ENCODE data around the gene PNPLA2.
A peak's percentile ranks its signal among the peaks of the same experiment; 100 is the strongest.

The PNPLA2 gene

GRCh38 chr11:819943-820649 lies 1.4 kb downstream of the PNPLA2 start:
- DNase-seq = peak; percentile 97

- no peak for DNase-seq
Measured at GRCh38 chr11:820655-821511, 2.2 kb downstream of the PNPLA2 start.

- no peak for DNase-seq
Measured at GRCh38 chr11:821512-822371, 3.0 kb downstream of the PNPLA2 start.

DNA sequence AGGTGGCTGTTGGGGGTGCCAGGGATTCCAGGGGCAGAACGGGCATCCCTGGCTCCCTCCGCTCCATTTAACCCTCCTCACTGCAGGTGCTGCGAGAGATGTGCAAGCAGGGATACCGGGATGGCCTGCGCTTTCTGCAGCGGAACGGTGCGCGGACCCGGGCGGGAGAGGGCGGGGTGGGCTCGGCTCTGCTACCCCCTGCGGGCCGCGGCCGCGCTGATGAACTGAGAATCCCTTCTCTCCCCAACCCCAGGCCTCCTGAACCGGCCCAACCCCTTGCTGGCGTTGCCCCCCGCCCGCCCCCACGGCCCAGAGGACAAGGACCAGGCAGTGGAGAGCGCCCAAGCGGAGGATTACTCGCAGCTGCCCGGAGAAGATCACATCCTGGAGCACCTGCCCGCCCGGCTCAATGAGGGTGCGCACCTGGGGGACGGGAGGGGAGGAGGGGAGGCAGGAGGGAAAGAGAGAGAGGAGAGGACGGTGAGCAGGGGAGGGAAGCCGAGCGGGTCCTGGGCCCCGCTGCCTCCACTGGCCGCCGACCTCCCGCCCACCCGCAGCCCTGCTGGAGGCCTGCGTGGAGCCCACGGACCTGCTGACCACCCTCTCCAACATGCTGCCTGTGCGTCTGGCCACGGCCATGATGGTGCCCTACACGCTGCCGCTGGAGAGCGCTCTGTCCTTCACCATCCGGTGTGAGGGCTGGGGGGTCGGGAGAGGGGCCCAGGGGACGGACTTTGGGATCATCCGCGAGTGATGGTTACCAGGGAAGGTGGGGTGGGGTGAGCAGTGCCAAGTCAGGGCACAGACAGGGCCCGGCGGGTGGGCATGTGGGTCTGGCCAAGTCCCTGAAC lies 5.0 kb downstream of the PNPLA2 start:
- DNase-seq = no peak

DNA sequence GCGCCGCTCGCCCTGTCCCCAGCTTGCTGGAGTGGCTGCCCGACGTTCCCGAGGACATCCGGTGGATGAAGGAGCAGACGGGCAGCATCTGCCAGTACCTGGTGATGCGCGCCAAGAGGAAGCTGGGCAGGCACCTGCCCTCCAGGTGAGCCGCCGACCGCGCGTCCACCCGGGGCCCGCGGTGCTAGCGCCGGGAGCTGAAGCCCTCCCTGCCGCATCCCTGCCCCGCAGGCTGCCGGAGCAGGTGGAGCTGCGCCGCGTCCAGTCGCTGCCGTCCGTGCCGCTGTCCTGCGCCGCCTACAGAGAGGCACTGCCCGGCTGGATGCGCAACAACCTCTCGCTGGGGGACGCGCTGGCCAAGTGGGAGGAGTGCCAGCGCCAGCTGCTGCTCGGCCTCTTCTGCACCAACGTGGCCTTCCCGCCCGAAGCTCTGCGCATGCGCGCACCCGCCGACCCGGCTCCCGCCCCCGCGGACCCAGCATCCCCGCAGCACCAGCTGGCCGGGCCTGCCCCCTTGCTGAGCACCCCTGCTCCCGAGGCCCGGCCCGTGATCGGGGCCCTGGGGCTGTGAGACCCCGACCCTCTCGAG lies 5.7 kb downstream of the PNPLA2 start:
- no peak for DNase-seq

- DNase-seq = no peak
Measured at GRCh38 chr11:824942-825341, 6.2 kb downstream of the PNPLA2 start.

DNA sequence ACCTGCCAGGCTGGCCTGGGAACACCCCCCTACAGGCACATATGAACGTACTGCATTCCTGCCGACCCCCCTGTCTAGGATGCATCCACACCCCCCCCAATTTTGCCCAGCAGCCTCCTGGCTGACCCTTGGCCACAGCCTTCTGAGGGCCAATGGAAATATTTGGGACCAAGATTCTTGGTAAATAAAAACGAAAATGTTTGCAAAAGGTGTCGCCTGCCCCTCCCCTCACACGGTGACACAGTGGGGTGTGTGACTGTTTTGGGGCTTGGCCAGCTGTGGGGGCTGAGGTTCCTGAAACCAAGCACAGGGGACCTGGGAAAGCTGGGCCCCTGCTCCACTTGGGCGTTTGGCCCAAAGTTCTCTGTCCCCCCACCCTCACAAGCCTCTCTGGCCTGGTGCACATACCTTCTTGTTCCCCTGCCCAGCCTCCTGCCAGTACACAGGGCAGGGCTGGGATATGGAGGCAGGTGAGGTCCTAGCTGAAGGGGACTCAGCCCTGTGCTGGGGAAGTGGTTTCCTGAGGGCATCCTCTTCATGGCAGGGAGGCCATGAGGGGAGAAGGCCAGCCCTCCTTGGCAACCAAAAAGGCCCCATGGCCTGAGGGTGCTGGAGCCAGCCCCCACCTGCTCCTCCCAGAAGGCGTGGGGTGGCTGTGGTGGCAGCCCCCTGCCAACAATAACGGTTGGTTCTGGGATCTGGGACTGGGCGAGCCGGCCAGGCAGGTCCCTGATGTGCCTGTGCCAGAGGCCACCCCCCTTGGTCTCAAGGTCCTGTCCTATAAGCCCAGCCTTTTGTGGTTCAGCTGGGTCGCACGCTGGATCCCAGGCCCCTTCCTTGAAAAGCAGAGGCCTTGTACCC lies 6.9 kb downstream of the PNPLA2 start:
- DNase-seq = no peak

DNA sequence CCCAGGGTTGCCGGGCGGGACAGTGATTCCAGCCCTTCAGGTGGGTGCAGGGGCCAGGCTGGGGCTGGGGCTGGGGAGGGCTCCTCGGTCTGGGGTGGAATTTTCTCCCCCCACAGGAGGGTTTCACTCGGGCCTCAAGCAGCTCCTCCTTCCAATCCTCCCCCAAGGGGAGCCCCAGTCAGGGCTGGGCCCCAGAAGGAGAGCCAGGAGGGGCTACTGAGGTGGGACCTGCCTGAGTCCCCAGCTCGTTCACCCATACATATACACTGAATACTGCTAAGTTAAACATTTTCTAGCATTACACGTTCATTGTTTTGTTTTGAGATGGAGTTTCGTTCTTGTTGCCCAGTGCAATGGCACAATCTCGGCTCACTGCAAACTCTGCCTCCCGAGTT lies 7.5 kb downstream of the PNPLA2 start:
- DNase-seq = no peak

GRCh38 chr11:826836-827145 lies 8.1 kb downstream of the PNPLA2 start:
- DNase-seq = no peak

GRCh38 chr11:827146-827896 lies 8.6 kb downstream of the PNPLA2 start:
- no peak for DNase-seq

GRCh38 chr11:827897-828192 lies 9.1 kb downstream of the PNPLA2 start, which contains the start of gene CRACR2B:
Gene CRACR2B, plus strand, starts transcription at chr11:827919. Its CDS starts 689 bp downstream, at chr11:828608.
- no peak for DNase-seq

GRCh38 chr11:828506-829175 lies 9.9 kb downstream of the PNPLA2 start:
- no peak for DNase-seq

DNA sequence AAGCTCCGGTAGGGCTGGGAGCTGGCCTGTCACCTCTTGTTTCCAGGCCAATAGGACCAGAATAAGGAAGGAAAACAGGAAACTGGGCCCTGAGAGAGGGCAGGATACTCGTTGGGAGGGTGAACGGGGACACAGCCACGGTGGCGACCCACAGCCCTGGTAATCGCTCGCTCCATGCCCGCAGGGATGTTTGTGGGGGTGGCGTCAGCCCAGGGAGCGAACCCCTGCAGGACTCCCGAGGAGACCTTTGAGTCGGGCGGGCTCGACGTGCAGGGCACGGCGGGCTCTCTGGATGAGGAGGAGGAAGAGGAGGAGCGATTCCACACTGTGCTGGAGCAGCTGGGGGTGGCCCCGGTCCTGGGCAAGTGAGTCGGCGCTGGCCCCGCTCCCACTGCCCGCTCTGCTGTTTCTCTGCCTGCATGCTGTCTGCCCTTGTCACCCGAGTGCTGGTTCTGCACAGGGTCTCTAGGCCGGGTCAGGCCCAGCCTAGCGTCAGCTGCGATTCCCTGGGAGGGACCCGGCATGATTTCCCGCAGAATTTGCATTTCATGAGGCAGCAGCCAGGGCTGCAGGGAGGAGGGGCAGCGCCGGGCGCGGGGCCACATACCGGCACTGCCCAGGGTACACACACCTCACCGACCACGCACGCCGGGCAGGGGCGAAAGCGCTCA lies 10.6 kb downstream of the PNPLA2 start:
- DNase-seq = no peak

GRCh38 chr11:829847-830294 lies 11.2 kb downstream of the PNPLA2 start:
- DNase-seq = no peak

DNA sequence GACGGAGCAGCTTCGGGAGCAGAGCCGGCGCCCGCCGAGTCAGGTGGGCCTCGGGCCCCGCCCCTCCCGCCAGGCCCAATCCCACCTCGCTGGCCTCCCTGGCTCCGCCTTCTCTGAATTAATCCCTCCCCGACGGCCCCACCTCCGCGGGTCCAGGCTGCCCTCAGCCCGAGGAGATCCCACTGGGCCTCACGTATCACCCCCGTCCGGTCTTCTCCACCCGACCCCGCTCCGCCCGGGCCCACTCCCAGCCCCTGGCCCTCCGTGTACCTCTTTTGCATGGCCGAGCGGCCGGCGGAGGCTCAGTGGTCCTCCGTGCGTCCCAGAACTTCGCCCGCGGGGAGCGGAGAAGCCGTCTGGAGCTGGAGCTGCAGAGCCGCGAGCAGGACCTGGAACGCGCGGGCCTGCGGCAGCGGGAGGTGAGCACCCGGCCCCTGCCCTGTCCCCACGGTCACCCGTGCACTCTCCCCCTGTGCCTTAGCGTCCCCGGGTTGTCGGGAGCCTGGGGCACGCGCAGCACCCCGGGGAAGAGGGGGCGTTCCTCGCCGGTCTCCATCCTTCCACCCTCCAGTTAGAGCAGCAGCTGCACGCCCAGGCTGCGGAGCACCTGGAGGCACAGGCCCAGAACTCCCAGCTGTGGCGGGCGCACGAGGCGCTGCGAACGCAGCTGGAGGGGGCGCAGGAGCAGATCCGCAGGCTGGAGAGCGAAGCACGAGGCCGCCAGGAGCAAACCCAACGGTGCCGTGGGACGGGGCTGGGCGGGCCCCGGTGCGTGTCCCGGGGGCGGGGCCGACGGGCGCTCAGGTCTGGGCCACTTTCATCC lies 11.8 kb downstream of the PNPLA2 start:
- peak; percentile 66 for DNase-seq

DNA sequence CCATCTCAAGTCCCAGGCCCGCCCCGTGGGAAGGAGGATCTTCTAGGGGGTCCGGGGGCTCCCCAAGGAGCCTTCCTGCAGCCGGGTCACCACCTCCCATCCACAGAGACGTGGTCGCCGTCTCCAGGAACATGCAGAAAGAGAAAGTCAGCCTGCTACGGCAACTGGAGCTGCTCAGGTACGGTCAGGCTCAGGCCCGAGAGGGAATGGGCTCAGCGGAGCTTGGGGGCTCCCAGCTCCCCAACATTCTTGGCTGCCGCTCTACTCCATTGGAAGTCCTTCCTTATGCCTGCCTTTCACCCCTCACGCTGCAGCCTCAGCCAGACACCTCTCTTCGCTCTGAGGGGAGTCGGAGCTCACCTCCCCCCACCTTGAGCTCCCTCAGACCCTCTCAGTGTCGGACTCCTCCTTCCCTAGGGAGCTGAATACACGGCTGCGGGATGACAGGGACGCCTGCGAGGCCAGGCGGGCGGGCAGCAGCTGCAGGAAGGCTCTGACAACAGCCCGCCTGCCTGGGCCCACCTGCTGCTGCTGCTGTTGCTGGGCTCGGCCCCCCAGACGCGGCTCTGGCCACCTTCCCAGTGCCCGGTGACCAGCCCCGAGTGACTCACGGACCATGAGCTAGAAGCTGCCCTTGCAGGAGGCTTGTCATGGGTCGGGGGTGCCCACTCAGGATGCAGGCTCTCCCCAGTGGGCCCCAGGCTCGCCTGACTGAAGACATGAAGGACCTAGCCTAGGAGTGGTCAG lies 12.6 kb downstream of the PNPLA2 start:
- no peak for DNase-seq

DNA sequence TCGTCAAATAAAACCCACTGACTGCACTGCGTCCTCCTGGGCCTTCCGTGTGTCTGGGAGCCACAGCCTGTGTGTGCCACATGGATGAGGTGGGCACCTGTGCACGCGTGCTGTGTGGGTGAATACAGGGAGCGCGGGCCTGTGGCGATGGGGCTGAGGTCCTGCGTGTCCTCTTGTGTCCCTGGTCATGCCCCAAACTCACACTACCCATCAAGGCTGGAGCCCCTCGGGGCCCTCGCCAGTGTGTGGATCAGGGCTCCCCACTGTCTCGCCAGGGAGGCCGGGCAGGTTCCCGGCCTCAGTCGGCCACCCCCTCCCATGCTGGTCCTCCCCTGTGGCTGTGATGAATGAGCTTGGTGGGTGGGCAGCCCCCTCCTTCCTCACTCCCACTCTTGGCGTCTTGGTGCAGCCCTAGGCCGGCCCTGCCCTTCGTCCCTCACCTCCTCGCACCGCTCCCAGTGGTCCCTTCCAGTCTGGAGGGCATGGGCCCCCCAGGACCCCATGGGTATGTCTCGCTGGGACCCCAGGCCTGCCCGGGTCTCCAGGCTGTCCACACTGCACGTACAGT lies 13.3 kb downstream of the PNPLA2 start:
- no peak for DNase-seq
